HG02943 (cell line): Measurements from ENCODE around the gene DARS1.
A peak's percentile ranks its signal among the peaks of the same experiment; 100 is the strongest.
"Not testable (repeated sequence)": the region's sequence is repeated elsewhere in the genome, so short reads cannot be mapped to it uniquely, and the experiment has no call there.

ENCODE experiments used
- ATAC-seq: cut with Tn5 transposase; IDR thresholded peaks from one replicate; pipeline ENCODE4 v1.9.1; 2021; ENCODE audit warnings: mild to moderate bottlenecking, low read depth, moderate library complexity; ENCODE audit not compliant: unreplicated experiment

Gene DARS1

DNA sequence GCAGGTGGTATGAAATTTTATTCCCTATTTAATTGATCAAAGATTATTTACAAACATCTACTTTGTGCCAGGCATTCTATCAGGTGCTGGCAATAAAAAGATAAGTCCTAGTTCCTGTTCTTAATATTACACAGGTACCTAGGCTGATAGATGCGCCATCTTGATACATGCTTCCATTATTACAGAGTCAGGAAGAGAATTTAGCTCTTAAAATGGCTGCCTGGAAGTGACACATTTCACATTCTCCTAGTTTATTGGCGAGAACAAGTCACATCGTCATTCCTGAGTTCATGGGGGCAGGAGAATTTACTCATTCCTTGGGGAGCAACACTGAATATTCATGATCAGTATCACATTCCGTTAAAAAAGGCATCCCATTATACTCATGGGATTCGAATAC lies 1.1 kb upstream of the DARS1 start:
- no peak for ATAC-seq

DNA sequence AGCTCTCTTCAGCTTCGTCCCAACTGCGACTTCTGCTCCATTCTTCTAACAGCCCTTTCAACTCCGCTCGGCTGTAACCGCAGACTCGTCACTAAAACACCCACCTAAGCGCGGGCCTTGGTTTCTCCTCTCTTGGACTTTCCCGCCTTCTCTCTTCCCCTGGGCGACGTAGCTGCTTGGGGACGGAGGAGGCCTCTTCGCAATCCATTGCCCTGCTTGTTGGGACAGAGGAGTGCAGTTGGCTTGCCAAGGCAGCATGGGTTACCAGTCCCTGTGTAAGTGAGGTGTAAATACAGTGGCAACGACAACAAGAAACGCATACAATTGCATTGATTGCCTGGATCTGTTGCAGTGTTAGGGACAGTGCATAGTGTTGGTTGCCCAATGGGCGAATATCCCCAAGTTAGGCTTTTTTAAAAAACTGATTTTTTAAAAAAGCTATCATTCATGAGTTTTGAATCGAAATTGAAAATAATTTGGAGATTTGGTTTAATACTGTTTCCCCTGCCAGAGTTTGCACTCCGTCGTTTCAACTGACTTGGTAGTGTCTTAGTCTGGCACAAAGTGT lies 484 bp upstream of the DARS1 start:
- peak; percentile 46 for ATAC-seq

GRCh38 chr2:135984199-135985017 lies 1.0 kb downstream of the DARS1 start:
- ATAC-seq, result peak; percentile 42

DNA sequence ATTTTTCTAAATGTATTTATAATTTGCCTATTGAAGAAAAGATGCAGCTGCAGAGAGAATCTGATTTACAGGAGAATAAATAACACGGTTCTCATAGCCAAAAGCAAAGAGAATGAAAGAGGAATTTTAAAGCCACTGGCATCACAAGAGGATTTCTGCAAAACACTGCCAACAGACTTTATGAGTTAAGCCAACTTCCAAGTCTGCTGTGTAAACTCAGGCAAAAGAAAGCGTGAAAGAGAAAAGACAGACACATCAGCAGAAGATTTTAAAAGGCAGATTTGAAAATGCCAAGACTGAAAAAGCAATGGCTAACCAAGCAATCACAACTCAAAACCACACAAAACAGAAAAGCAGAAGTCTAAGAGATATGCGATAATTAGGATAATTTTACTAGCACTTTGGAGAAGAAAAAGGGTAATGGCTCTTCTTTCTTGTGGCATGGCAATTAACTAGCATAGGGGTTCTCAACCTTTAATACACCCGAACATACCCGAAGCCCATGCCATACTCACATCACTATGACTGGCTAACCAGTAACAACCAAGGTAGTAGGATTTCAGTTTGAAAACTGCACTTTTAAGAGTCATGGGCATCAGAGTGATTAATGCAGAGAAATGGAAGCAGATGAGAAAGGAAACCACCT lies 4.9 kb downstream of the DARS1 start:
- ATAC-seq, result no peak

GRCh38 chr2:135975702-135976101 lies 9.7 kb downstream of the DARS1 start:
- ATAC-seq, result no peak

GRCh38 chr2:135974036-135974435 lies 11.4 kb downstream of the DARS1 start:
- ATAC-seq, result no peak

DNA sequence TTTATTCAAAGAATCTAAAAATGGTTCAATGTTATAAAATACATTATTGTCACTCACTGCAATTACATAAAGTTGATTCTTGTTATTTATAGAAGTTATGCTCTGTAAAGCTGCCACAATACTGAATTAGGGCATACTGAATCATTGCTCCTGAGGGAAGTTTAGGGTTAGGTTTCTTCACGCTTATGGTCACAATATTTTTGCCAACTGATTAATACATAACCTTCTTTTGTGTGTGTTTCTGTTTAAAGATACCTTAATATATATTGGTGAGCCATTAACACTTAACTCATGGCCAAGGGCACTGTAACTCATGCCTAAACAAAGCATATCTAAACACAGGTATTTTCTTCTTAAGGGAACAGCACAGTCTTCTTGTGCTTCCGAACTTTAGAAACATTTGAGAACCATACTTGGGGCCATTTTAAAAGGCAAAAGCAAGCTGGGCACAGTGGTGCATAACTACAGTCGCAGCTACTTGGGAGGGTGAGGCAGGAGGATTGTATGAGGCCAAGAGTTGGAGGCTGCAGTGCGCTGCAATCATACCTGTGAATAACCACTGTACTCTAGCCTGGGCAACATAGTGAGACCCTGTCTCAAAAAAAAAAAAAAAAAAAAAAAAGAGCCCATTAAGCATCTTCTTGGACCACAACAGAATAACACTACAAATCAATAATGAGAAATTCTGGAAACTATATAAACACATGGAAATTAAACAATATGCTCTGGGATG lies 15.6 kb downstream of the DARS1 start:
- ATAC-seq, result no peak

DNA sequence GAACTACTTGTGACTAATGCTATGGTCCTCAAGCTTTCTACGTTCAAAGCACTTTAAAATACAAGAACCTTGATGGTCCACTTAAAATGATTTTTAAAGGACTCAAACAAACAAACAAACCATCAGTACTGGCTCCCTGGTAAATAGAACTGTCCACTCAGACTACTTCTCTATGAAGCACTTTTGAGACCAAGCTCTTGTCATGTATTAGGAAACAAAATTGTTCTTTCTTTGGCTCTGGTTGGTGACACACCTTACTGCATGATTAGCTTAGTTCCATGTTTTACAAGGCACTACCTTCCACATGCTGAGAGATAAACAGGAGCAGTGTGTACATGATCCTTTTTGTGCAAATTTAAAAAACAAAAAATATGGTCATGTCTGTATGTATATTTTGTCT lies 19.7 kb downstream of the DARS1 start:
- ATAC-seq, result no peak

DNA sequence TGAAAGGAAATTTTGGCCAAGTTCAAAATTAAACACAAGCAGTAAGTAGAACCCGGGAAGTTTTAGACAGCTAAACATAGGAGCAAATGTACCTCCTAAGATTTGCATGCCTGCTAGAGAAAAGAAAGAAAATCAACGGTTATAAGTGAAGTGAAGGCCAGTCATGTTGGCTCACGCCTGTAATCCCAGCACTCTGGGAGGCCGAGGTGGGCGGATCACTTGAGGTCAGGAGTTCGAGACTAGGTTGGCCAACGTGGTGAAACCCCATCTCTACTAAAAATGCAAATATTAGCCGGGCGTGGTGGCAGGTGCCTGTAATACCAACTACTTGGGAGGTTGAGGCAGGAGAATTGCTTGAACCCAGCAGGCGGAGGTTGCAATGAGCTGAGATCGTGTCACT lies 21.0 kb downstream of the DARS1 start:
- not testable (repeated sequence) for ATAC-seq

GRCh38 chr2:135963841-135964240 lies 21.6 kb downstream of the DARS1 start:
- no peak for ATAC-seq

- ATAC-seq, result no peak
These were observed 22.9 kb downstream of the DARS1 start for GRCh38 chr2:135962366-135963123.

GRCh38 chr2:135960656-135961551 lies 24.5 kb downstream of the DARS1 start:
- no peak for ATAC-seq

GRCh38 chr2:135960150-135960549 lies 25.3 kb downstream of the DARS1 start:
- ATAC-seq, result no peak

GRCh38 chr2:135958927-135959326 lies 26.5 kb downstream of the DARS1 start:
- not testable (repeated sequence) for ATAC-seq

- no peak for ATAC-seq
These were observed 31.3 kb downstream of the DARS1 start for GRCh38 chr2:135954020-135954601.

GRCh38 chr2:135952891-135953290 lies 32.5 kb downstream of the DARS1 start:
- no peak for ATAC-seq

DNA sequence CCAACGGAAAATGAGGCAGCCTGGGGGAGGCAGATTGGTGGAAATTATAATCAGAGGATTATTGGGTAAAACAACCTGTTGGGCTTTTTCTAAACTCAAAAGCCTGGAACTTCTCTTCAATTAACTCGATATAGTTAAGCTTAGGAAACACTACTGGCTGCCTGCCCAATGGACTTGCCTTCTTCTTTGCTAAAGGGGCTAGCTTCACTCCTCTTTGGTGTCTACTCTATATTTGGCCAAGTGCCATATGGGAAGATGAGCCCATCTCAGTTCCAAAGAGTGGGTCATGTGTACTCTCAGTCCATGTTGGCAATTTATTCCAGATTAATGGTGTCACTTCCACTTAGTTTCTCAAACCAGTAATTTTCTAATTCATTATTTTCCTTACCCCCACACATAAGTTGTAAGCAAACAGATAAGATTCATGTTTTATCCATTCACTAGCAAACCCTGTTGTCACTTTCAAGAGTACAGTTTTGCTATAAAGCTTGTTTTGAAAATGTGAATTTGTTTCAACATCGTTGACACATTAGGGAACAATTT lies 34.3 kb downstream of the DARS1 start:
- ATAC-seq, result no peak

DNA sequence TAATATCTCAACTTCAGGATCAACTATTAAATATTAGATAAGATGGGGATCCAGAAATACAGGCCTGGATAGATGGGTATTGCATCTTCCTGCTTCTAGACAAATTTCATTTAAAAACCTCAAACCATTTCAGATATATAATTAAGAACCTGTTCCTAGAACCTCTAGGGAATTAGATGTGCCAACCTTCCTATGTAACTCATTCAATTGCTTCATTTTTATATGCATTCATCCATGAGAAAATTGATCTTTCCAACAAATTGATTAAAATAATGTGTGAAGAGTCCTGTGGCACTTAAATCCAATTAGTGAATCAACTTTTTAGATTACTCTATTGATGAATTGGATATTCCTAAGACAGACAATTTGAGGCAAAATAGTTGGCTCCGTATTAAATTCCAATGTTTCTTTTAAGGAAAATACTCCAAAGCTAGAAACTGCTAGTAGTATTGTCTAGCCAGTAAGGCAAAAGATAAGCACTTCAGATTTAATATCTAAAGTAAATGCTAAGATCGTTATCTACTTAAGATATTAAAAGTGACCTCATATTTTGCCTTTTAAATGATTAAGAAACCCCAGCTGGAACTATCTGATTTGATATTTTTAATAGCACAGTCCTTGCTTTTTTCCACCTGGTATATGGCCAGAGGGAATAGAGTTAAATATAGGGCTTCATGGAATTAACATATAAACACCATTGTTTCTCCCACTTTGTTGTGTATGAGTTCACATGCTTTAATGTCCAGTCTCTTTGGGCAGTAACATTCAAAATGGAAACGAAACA lies 35.8 kb downstream of the DARS1 start:
- ATAC-seq, result no peak
